GM20000 (cell line): ENCODE measurements around the gene PHOX2A.

Experiments used
- DNase-seq: peaks from one replicate; pipeline ENCODE4 v3.0.0; 2012; ENCODE audit warnings: low spot score
- CTCF ChIP-seq: IDR thresholded peaks from 2 replicates; pipeline ENCODE4 v1.5.1; 2012; ENCODE audit warnings: mild to moderate bottlenecking, control low read depth; ENCODE audit errors: extremely low read depth, missing control alignments

PHOX2A gene

GRCh38 chr11:72240461-72241290 is 3.3 kb downstream of the PHOX2A start:
- no peak for TF ChIP-seq CTCF
- DNase-seq = peak; percentile 72

- no peak for TF ChIP-seq CTCF
- DNase-seq = no peak
These were observed 4.0 kb downstream of the PHOX2A start for GRCh38 chr11:72239849-72240460.

- DNase-seq = peak; percentile 86
- TF ChIP-seq CTCF = no peak
These were observed 4.6 kb downstream of the PHOX2A start for GRCh38 chr11:72239313-72239848.

- TF ChIP-seq CTCF = no peak
- peak; percentile 29 for DNase-seq
These were observed 5.3 kb downstream of the PHOX2A start for GRCh38 chr11:72238492-72239312.

- DNase-seq = peak; percentile 91
- TF ChIP-seq CTCF = peak; percentile 72
These were observed 5.9 kb downstream of the PHOX2A start for GRCh38 chr11:72238040-72238450.

- DNase-seq = no peak
- no peak for TF ChIP-seq CTCF
These were observed 6.7 kb downstream of the PHOX2A start for GRCh38 chr11:72237112-72237931.
